AG04450 (cell line): ENCODE results near the gene MED27. TPM values are rescaled to one million over a fixed set of nuclear protein-coding genes. Genes with fewer than 3 reads are reported as not detected.

Experiments
- CTCF ChIA-PET: fragments of 300-600, 350-600 bp; formaldehyde crosslinking; extraction: SDS; loops from one replicate; lab custom pipeline; 2022; ENCODE audit warnings: antibody characterized with exemption, inconsistent platforms; lab: Charles Lee
- POLR2A ChIA-PET: fragments of 350-600 bp; formaldehyde crosslinking; extraction: SDS; loops from one replicate; lab custom pipeline; 2021; ENCODE audit warnings: antibody characterized with exemption, inconsistent platforms; lab: Yijun Ruan, JAX
- DNase-seq: peaks from one replicate; pipeline ENCODE4 v3.0.0-alpha.2; 2011; ENCODE audit warnings: low read depth, low spot score
- H3K27ac ChIP-seq: one replicate; pipeline ENCODE4 v1.5.1; 2012; ENCODE audit warnings: low read depth, low read length, control low read depth
- H3K27me3 ChIP-seq: one replicate; pipeline ENCODE4 v1.6.0; 2012; ENCODE audit warnings: low read length; ENCODE audit not compliant: control insufficient read depth, insufficient read depth
- H3K4me3 ChIP-seq: 2 replicates; pipeline ENCODE4 v1.5.1; 2011; ENCODE audit warnings: mild to moderate bottlenecking, low read depth, low read length, control low read depth
- H3K9me3 ChIP-seq: 2 replicates; pipeline ENCODE4 v1.5.1; 2012; ENCODE audit warnings: low read length; ENCODE audit not compliant: control insufficient read depth, insufficient read depth
- CTCF ChIP-seq: IDR thresholded peaks from 2 replicates; pipeline ENCODE4 v1.5.1; 2011; ENCODE audit warnings: low read depth, low read length, control low read depth, inconsistent platforms
- polyA plus RNA-seq: library from polyadenylated mRNA; depleted of rRNA; stranded (reverse); fragments of >200 nt; gene quantifications from 2 replicates; pipeline ENCODE4 v1.2.3, GENCODE V29; 2011

MED27 gene
- polyA plus RNA-seq, 1 experiment = 36.6 TPM

GRCh38 chr9:131977109-131977838 is 102.4 kb downstream of the MED27 start:
- ChIA-PET POLR2A (no interaction called here), CTCF (no interaction called here)
- no peak for DNase-seq
- TF ChIP-seq CTCF = no peak
- no peaks in the 10 kb centered on the region for H3K27me3 ChIP-seq
- H3K9me3 ChIP-seq = no peaks in the 10 kb centered on the region; the same call in 1 of the 2 replicates
- H3K27ac ChIP-seq = no peak overlapping the region
- no peak overlapping the region for H3K4me3 ChIP-seq

GRCh38 chr9:131976157-131977108 is 103.2 kb downstream of the MED27 start:
- DNase-seq = no peak
- Histone ChIP-seq H3K27me3 (no peaks in the 10 kb centered on the region), H3K9me3 (no peaks in the 10 kb centered on the region), H3K27ac (no peak overlapping the region), H3K4me3 (no peak overlapping the region)
- ChIA-PET POLR2A (no interaction called here), CTCF (no interaction called here)
- no peak for TF ChIP-seq CTCF

GRCh38 chr9:131972889-131973288 is 106.8 kb downstream of the MED27 start:
- no peak overlapping the region for H3K4me3 ChIP-seq
- POLR2A ChIA-PET = no interaction called here
- CTCF ChIA-PET = no interaction called here
- H3K9me3 ChIP-seq = no peaks in the 10 kb centered on the region
- no peak for TF ChIP-seq CTCF
- no peaks in the 10 kb centered on the region for H3K27me3 ChIP-seq
- no peak for DNase-seq
- H3K27ac ChIP-seq = no peak overlapping the region

GRCh38 chr9:131971482-131972074 is 108.1 kb downstream of the MED27 start:
- CTCF ChIA-PET = no interaction called here
- POLR2A ChIA-PET = no interaction called here
- no peak for DNase-seq

More at GRCh38 chr9:131971482-131972074, 108.1 kb downstream of the MED27 start:
- no peaks in the 10 kb centered on the region for H3K27me3 ChIP-seq
- H3K9me3 ChIP-seq = no peaks in the 10 kb centered on the region
- no peak overlapping the region for H3K4me3 ChIP-seq
- H3K27ac ChIP-seq = no peak overlapping the region
- no peak for TF ChIP-seq CTCF
